PFSK-1 (cell line): Measurements from ENCODE around the gene KDM3A.

Source experiments
- POLR2AphosphoS5 ChIP-seq: IDR thresholded peaks from 2 replicates; pipeline ENCODE4 v1.6.1; 2012; ENCODE audit warnings: low read depth, mild to moderate bottlenecking, control low read depth, low read length, moderate library complexity
- SIN3A ChIP-seq: IDR thresholded peaks from 2 replicates; pipeline ENCODE4 v1.6.1; 2012; ENCODE audit warnings: mild to moderate bottlenecking, low read length, moderate library complexity, borderline replicate concordance; ENCODE audit not compliant: insufficient read depth
- TAF1 ChIP-seq: IDR thresholded peaks from 2 replicates; pipeline ENCODE4 v1.6.1; 2012; ENCODE audit warnings: low read length, control low read depth, borderline replicate concordance; ENCODE audit not compliant: insufficient read depth
- TF ChIP-seq, protein P1 (sequence below), 2 experiments: IDR thresholded peaks; 2 replicates each; pipeline versions ENCODE4 v1.6.1 to v1.8.0; 2011 to 2012; ENCODE audit warnings: low read depth in 2 of 2, low read length in 2 of 2, control low read depth in 1 of 2, inconsistent platforms in 1 of 2, mild to moderate bottlenecking in 1 of 2, moderate library complexity in 1 of 2; ENCODE audit not compliant: insufficient read depth in 1 of 2

- TF ChIP-seq, protein P1, sequence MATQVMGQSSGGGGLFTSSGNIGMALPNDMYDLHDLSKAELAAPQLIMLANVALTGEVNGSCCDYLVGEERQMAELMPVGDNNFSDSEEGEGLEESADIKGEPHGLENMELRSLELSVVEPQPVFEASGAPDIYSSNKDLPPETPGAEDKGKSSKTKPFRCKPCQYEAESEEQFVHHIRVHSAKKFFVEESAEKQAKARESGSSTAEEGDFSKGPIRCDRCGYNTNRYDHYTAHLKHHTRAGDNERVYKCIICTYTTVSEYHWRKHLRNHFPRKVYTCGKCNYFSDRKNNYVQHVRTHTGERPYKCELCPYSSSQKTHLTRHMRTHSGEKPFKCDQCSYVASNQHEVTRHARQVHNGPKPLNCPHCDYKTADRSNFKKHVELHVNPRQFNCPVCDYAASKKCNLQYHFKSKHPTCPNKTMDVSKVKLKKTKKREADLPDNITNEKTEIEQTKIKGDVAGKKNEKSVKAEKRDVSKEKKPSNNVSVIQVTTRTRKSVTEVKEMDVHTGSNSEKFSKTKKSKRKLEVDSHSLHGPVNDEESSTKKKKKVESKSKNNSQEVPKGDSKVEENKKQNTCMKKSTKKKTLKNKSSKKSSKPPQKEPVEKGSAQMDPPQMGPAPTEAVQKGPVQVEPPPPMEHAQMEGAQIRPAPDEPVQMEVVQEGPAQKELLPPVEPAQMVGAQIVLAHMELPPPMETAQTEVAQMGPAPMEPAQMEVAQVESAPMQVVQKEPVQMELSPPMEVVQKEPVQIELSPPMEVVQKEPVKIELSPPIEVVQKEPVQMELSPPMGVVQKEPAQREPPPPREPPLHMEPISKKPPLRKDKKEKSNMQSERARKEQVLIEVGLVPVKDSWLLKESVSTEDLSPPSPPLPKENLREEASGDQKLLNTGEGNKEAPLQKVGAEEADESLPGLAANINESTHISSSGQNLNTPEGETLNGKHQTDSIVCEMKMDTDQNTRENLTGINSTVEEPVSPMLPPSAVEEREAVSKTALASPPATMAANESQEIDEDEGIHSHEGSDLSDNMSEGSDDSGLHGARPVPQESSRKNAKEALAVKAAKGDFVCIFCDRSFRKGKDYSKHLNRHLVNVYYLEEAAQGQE (IDR thresholded peaks at IDR 0.05; ENCODE audit: insufficient read depth in 1 of 2, low read depth in 2 of 2, low read length in 2 of 2) = no peak
- no peak for TF ChIP-seq TAF1
- TF ChIP-seq POLR2AphosphoS5 = no peak
- TF ChIP-seq SIN3A = no peak
Observed at GRCh38 chr2:86410581-86410980, 30.6 kb upstream of the KDM3A start.
